Measurements from ENCODE around the gene ISYNA1.

DNA sequence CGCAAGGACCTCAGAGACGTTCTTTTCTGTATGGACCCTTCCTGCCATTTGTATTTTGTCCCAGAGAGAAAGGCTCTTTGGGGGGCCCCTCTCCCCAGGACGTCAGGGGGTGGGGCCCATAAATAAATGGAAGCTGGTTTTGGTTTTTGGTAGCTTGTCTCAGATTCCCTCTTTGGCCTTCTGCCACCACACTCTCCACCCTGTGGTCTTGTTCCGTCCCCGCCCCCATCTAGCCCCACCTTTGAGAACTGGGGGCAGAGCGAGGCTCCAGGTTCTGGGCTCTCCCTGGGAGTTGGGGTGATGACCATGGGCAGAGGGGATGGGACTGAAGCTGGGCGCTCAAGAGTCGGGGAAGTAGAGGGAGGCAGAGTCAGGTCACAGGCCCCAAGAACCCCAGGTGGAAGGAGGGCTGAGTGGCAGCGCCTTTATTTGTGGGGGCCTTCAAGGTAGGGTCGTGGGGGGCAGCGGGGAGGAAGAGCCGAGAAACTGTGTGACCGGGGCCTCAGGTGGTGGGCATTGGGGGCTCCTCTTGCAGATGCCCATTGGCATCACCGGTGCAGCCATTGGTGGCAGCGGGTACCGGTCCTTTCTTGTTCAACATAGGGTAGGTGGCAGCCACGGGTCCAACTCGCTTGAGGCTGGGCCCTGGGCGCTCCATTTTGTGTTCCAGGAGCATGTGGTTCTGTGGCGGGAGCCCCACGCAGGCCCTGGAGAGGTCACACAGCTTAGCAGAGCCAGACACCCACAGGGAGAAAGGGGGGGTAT, 3.3 kb downstream of the ISYNA1 start:
- TF ChIP-seq, protein P1, sequence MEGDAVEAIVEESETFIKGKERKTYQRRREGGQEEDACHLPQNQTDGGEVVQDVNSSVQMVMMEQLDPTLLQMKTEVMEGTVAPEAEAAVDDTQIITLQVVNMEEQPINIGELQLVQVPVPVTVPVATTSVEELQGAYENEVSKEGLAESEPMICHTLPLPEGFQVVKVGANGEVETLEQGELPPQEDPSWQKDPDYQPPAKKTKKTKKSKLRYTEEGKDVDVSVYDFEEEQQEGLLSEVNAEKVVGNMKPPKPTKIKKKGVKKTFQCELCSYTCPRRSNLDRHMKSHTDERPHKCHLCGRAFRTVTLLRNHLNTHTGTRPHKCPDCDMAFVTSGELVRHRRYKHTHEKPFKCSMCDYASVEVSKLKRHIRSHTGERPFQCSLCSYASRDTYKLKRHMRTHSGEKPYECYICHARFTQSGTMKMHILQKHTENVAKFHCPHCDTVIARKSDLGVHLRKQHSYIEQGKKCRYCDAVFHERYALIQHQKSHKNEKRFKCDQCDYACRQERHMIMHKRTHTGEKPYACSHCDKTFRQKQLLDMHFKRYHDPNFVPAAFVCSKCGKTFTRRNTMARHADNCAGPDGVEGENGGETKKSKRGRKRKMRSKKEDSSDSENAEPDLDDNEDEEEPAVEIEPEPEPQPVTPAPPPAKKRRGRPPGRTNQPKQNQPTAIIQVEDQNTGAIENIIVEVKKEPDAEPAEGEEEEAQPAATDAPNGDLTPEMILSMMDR (conservative IDR thresholded peaks at IDR 0.05; ENCODE audit: low read depth, low read length) = no peak
- TF ChIP-seq MAFK (IDR thresholded peaks at IDR 0.05; ENCODE audit: low read depth, low read length) = no peak
- TF ChIP-seq FOS (IDR thresholded peaks at IDR 0.05; ENCODE audit: low read depth, low read length) = no peak
- TF ChIP-seq RFX5 (IDR thresholded peaks at IDR 0.05; ENCODE audit: low read depth, low read length) = no peak
- no peak for TF ChIP-seq USF2 (IDR thresholded peaks at IDR 0.05; ENCODE audit: low read depth, low read length)
- TF ChIP-seq BHLHE40 (IDR thresholded peaks at IDR 0.05; ENCODE audit: low read depth, low read length) = no peak
- no peak for TF ChIP-seq POLR2A (IDR thresholded peaks at IDR 0.05; ENCODE audit: low read depth, low read length)
- TF ChIP-seq SMC3 (IDR thresholded peaks at IDR 0.05; ENCODE audit: low read depth, low read length) = no peak
- no peak for TF ChIP-seq MAZ (IDR thresholded peaks at IDR 0.05; ENCODE audit: borderline replicate concordance, low read depth, low read length)
